Upper lobe of right lung (tissue), 1 donor: ENCODE results near the gene RRAS. TPM values are rescaled to one million over a fixed set of nuclear protein-coding genes. Genes with fewer than 3 reads are reported as not detected.
"Not testable (repeated sequence)": the region's sequence is repeated elsewhere in the genome, so short reads cannot be mapped to it uniquely, and the experiment has no call there.

ENCODE experiments used
- ATAC-seq: fragments of 200-7000 bp; cut with Tn5 transposase; one replicate; pipeline ENCODE4 v1.9.1; 2020; ENCODE audit warnings: mild to moderate bottlenecking, moderate library complexity
- DNase-seq: peaks from one replicate; pipeline ENCODE4 v3.0.0-alpha.2; 2020
- H3K27ac ChIP-seq: fragments of 200-600 bp; one replicate; pipeline ENCODE4 v1.8.0; 2022
- H3K27me3 ChIP-seq: fragments of 200-600 bp; one replicate; pipeline ENCODE4 v1.8.0; 2022; ENCODE audit warnings: mild to moderate bottlenecking
- H3K36me3 ChIP-seq: fragments of 200-600 bp; one replicate; pipeline ENCODE4 v1.8.0; 2022
- H3K4me1 ChIP-seq: fragments of 200-600 bp; one replicate; pipeline ENCODE4 v1.8.0; 2022
- H3K4me3 ChIP-seq: fragments of 200-600 bp; one replicate; pipeline ENCODE4 v1.8.0; 2022; ENCODE audit warnings: mild to moderate bottlenecking
- H3K9me3 ChIP-seq: fragments of 200-600 bp; one replicate; pipeline ENCODE4 v1.8.0; 2022
- intact Hi-C: fragments of 100-400 bp; cut with DNase I; formaldehyde crosslinking; loops from one replicate; pipeline ENCODE4 v1.11.0; 2022
- total RNA-seq: library from RNA; stranded (reverse); fragmentation: NEBNext Ultra II Directional; extraction: Animal tissue kit (Norgen Biotek cat#: 25700); gene quantifications from one replicate; pipeline ENCODE4 v1.2.1, GENCODE V29; 2021
- TF ChIP-seq, protein P1 (sequence below): fragments of 200-600 bp; IDR thresholded peaks from one replicate; pipeline ENCODE4 v1.8.0; 2022; ENCODE audit warnings: antibody characterized with exemption
- donor health status: DM: no; HTN: yes; CAD: no; lungs with severe emphysema.

Gene RRAS
- total RNA-seq, 1 donor from 2014 or later: 138 TPM

DNA sequence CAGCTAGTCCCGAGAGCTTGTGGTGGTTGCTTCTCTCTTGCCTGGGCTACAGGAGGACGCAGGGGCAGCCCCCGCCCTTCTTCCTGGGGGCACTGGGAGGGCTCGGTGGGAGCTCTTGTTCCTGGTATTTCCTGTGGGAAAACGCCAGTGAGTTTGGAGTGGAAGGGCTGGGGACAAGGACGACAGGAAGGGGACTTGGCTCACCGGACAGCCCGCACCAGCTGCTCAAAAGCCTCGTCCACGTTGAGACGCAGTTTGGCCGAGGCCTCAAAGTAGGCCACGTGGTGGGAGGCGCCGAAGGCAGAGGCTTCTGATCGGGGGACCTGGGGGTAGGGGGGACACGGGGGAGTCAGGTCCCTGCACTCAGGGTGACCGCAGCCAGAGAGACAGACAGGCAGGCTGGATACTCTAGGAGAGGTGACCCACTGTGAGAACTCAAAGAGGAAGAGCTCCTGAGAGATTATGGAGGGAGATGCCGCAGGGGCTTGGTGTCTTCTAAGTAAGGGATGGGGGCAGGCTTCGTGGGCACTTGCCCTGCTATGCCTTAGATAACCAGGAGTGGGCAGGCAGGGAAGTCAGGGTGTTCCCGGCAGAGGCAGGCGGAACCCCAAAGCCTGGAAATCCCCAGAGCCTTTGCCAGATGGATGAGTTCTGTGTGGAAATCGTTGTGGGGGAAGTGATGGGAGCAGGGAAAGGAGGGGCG is 4.3 kb downstream of the RRAS start:
- intact Hi-C loops: no loop called here
- Histone ChIP-seq H3K4me3 (no peak overlapping the region), H3K9me3 (no peaks in the 10 kb centered on the region), H3K36me3 (no peaks in the 10 kb centered on the region), H3K27ac (peak overlapping the region; percentile 53), H3K27me3 (no peaks in the 10 kb centered on the region), H3K4me1 (peaks cover 20% of the 10 kb centered on the region)
- TF ChIP-seq, protein P1, sequence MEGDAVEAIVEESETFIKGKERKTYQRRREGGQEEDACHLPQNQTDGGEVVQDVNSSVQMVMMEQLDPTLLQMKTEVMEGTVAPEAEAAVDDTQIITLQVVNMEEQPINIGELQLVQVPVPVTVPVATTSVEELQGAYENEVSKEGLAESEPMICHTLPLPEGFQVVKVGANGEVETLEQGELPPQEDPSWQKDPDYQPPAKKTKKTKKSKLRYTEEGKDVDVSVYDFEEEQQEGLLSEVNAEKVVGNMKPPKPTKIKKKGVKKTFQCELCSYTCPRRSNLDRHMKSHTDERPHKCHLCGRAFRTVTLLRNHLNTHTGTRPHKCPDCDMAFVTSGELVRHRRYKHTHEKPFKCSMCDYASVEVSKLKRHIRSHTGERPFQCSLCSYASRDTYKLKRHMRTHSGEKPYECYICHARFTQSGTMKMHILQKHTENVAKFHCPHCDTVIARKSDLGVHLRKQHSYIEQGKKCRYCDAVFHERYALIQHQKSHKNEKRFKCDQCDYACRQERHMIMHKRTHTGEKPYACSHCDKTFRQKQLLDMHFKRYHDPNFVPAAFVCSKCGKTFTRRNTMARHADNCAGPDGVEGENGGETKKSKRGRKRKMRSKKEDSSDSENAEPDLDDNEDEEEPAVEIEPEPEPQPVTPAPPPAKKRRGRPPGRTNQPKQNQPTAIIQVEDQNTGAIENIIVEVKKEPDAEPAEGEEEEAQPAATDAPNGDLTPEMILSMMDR: no peak
- ATAC-seq (no peak), DNase-seq (no peak)

DNA sequence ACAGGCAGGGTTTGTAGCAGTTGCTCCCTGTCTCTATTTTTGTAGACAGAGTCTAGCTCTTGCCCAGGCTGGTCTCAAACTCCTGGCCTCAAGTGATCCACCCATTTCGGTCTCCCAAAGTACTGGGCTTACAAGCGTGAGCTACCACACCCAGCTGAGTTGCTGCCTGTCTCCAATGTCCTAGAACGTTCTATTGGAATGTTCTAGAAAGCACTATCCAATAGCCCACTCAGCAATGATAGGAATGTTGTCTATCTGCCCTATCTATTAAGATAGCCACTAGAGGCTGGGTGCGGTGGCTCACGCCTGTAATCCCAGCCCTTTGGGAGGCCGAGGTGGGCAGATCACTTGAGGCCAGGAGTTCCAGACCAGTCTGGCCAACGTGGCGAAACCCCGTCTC is 6.7 kb downstream of the RRAS start:
- H3K27me3 ChIP-seq, H3K4me3 ChIP-seq, DNase-seq, H3K9me3 ChIP-seq, H3K4me1 ChIP-seq, intact Hi-C loops, H3K36me3 ChIP-seq: not testable (repeated sequence)
- ATAC-seq: peak; percentile 11
- peak overlapping the region; percentile 47 for H3K27ac ChIP-seq

DNA sequence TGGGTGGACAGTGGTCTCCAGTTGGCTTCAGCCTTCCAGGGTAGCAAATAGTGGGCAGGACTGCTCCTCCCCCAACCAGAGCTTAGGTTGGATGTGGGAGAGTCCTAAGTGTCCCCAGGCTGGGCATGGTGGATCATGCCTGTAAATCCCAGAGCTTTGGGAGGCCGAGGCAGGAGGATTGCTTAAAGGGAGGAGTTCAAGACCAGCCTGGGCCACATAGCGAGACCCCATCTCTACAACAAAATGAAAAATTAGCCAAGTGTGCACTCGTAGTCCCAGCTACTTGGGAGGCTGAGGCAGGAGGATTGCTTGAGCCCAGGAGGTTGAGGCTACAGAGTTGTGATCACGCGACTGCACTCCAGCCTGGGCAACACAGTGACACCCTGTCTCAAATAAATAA is 7.4 kb downstream of the RRAS start:
- ATAC-seq: no peak
- intact Hi-C loops: no loop called here
- H3K36me3 ChIP-seq: no peaks in the 10 kb centered on the region
- no peaks in the 10 kb centered on the region for H3K9me3 ChIP-seq
- H3K27ac ChIP-seq: peak overlapping the region; percentile 47
- DNase-seq: no peak
- H3K4me1 ChIP-seq: peaks cover 3% of the 10 kb centered on the region
- no peaks in the 10 kb centered on the region for H3K27me3 ChIP-seq
- TF ChIP-seq, protein P1: no peak
- no peak overlapping the region for H3K4me3 ChIP-seq

DNA sequence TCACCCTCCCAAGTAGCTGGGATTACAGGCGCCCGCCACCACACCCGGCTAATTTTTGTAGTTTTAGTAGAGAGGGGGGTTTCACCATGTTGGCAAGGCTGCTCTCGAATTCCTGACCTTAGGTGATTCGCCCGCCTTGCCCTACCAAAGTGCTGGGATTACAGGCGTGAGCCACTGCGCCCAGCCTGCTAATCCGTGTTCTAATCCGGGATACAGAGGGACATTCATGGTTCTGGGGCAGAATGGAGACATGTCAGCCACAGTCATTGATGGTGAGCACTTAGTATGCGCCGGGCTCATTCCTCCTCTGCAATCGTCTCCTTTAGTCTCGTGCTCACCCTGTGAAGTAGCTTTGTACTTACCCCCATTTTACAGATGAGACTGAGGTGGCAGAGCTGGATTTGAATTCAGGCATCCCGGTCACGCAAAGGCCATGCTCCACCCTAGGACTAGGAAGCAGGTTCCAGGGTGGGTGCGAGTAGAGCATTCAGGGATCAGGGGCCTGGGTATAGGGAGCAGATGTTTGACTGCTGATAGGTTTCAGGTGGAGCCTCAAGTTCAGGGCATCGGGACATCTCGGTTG is 8.2 kb downstream of the RRAS start:
- peaks cover 3% of the 10 kb centered on the region for H3K4me1 ChIP-seq
- H3K27me3 ChIP-seq: no peaks in the 10 kb centered on the region
- intact Hi-C loops: no loop called here
- DNase-seq (no peak), ATAC-seq (no peak)
- H3K36me3 ChIP-seq: peaks cover 4% of the 10 kb centered on the region
- H3K4me3 ChIP-seq: no peak overlapping the region
- no peaks in the 10 kb centered on the region for H3K9me3 ChIP-seq
- TF ChIP-seq, protein P1: no peak
- H3K27ac ChIP-seq: peak overlapping the region; percentile 9

DNA sequence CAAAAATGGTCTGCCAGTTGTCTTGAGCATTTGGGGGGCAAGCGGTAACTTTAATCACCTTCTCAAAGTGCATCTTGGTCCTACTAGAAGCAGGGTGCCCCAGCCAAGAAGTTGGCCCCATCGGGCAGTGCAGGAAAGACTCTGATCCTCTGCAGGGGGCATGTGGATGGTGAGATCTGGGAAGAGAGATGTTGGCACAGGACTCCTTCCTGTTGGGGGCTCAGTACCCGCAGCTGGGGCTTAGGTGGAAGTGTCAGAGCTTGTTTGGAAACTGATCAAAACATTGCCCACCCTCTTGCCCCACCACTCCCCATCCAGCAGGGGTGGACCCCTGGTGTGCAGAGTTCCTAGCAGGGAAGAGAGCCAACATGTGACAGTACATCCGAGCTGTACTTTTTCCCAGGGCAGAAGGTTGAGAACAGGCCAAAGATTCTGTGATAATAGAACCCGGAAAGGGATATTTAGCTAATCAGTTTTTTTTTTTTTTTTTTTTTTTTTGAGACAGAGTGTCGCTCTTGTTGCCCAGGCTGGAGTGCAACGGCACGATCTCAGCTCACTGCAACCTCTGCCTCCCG is 8.8 kb downstream of the RRAS start:
- H3K4me3 ChIP-seq: no peak overlapping the region
- H3K4me1 ChIP-seq: peaks cover under 1% of the 10 kb centered on the region
- H3K27me3 ChIP-seq: no peaks in the 10 kb centered on the region
- no peak for DNase-seq
- intact Hi-C loops: no loop called here
- ATAC-seq: peak; percentile 5
- TF ChIP-seq, protein P1: no peak
- no peaks in the 10 kb centered on the region for H3K9me3 ChIP-seq
- H3K27ac ChIP-seq: peak overlapping the region; percentile 9
- peaks cover 9% of the 10 kb centered on the region for H3K36me3 ChIP-seq

DNA sequence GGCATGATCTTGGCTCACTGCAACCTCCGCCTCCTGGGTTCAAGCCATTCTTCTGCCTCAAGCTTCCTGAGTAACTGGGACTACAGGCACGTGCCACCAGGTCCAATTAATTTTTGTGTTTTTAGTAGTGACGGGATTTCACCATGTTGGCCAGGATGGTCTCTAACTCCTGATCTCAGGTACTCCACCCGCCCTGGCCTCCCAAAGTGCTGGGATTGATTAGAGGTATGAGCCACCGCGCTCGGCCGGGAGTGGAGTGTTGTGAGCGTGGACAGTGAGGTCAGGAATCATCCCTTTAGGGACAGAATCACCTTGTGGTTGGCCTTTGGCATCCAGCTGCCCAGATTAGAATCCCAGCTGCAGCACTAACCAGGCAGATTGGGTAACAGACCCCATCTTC is 10.3 kb downstream of the RRAS start:
- ATAC-seq (no peak), DNase-seq (no peak)
- peaks cover 17% of the 10 kb centered on the region for H3K36me3 ChIP-seq
- H3K9me3 ChIP-seq: no peaks in the 10 kb centered on the region
- intact Hi-C loops: no loop called here
- TF ChIP-seq, protein P1: no peak
- no peak overlapping the region for H3K4me3 ChIP-seq
- H3K27me3 ChIP-seq: no peaks in the 10 kb centered on the region
- H3K4me1 ChIP-seq: no peaks in the 10 kb centered on the region
- H3K27ac ChIP-seq: peak overlapping the region; percentile 26
